Right ventricle myocardium inferior (tissue), 1 donor: ENCODE measurements around the gene BLNK. TPM values are rescaled to one million over a fixed set of nuclear protein-coding genes. Genes with fewer than 3 reads are reported as not detected.
A peak's percentile ranks its signal among the peaks of the same experiment; 100 is the strongest.

Source experiments
- ATAC-seq: fragments of 200-7000 bp; cut with Tn5 transposase; one replicate; pipeline ENCODE4 v1.9.1; 2020; ENCODE audit warnings: mild to moderate bottlenecking, moderate library complexity
- DNase-seq: peaks from one replicate; pipeline ENCODE4 v3.0.0; 2021; ENCODE audit errors: missing footprints
- intact Hi-C: fragments of 100-400 bp; cut with DNase I; formaldehyde crosslinking; loops from one replicate; pipeline ENCODE4 v1.11.0; 2022
- total RNA-seq: library from RNA; stranded (reverse); fragmentation: NEBNext Ultra II Directional; extraction: Animal tissue kit (Norgen Biotek cat#: 25700); gene quantifications from one replicate; pipeline ENCODE4 v1.2.1, GENCODE V29; 2021
- donor health status: DM: no; HTN: yes; CAD: no; lungs with severe emphysema.

BLNK gene
- total RNA-seq, 1 donor from 2014 or later: 1.4 TPM

DNA sequence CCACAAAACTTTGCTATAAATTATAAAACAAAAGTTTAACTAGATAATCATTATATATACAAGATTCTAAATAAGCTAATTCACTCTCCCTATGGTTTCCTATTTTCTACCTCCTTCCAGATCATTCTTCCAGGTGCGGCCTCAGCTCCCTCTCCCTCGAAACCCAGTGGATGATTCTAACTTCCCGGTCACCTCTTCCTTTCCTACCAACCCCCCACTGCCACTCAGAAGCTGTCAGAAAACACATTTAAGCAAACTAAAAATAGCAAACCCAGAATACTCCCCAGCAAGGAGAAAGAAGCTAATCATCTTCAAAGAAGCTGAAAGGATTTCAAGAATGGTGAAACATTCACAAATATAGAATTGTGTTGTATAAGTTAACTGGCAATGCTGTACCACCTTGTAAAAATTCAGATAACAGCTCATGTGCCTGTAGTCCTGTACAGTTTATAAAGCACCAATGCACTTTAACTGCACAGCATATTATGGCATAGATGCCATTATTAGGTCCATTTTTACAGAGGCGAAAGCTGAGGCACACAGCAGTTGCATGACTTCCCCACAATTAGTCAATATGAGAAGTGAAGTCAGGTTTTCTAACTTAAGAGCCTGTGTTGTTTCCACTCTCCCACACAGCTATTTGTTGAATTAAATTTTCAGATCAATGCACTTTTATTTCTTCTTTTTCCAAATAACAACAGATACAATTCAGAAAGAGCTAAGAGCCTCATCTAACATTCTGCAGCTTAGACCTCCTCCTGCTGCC lies 19.2 kb upstream of the BLNK start:
- DNase-seq: no peak
- ATAC-seq: no peak
- intact Hi-C loops: loop anchor here (5.0 kb wide), 1 partner anchor 273 kb away; no protein-coding TSS in a partner anchor

DNA sequence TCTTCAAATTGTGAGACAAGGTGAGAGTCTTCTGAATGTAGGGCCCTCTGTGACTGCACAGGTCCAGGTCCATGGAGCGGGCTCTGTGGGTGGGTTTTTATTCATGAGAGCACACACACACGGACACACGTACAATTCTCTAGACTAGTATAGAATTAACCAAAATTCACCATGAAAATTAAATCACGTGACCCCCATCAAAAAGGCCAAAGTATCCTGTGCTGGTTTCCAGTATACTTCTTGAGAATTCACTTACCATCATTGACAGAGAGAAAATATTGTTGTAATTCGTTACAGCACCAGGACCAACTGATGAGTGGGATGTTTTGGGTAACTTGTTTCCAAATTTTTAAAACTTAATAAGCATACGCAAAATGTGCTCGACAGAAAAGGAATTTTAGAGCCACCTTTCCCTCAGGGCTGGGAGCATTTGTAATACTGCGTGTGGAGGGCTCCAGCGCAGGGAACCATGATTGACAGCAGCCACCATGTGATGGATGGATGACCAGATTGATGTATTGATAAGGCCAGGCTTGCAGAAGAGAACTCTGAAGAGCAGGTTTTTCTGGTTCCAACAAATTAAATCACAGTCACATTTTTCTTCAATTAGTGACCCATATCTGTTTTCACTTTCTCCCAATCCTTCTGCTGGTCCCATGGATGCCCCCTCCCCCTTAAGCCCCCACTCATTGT lies 18.0 kb upstream of the BLNK start:
- ATAC-seq: no peak
- intact Hi-C loops: no loop called here
- no peak for DNase-seq

DNA sequence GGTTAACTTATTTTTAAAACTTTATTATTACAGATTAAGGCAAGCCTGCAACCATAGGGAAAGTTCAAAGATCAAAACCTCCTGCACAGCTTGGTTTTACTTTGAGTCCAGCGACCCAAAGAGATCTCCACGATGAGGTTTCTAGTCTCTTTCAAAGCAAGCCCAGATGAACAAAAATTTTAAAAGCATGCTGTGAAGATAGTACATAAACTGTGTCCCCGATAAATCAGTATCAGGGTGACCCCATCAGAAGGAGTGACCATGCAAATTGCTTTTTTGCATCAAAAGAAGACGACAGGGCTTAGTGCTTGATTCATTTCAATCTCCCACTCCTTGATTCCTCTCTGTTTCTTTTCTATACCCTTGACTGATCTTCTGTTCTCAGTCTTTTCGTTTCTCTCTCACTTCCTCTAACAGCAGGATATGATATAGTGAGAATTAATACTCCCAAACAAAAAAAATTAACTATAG lies 16.8 kb upstream of the BLNK start:
- intact Hi-C loops: no loop called here
- ATAC-seq (no peak), DNase-seq (no peak)

DNA sequence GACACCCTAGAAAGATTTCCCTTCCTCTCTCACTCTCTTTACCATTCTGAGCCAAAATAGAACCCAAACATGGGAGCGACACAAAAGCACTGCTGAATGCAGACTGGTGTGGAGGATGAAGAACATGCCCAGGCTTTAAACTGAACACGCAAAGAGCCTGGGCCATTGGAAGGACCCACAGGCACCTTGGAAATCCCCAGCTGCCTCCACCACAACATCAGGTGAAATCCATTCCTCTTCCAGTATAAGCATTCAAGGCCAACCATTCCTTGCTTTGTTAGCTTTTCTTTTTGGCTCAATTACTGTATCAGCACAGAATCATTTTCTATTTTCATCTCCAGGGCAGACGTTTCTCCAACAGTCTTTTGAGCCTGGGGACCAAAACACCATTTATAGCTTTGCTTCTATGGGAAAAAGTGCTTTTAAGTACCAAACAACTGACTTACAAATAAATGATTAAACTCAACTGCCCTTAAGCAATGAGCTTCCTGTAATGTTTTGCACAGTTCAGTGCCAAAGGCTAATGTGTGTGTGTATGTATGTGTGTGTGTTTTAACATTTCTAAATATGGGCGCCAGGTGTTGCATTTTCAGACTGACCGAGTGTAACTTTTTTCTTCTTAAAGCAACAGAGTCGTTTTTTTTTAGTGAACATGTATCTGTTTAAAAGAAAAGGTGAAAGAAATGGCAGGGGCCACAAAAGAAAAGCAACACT lies 16.2 kb upstream of the BLNK start:
- intact Hi-C loops: no loop called here
- ATAC-seq: no peak
- no peak for DNase-seq

DNA sequence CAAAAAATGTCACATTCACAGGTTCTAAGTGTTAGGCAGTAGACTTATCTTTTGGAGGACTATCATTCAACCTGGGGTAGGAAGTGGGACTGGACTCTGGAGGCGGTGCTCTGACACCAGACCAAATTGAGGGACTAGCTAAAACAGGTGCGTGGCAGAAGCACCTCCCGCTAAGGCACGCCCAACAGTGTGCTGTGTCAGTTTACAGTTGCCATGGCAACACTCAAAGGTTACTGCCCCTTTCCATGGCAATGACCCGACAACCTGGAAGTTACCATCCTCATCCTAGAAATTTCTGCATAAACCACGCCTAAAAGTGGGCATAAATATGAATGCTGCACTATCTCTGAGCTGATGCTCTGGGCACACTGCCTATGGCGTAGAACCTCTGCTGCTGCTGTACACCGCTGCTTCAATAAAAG lies 14.0 kb upstream of the BLNK start:
- intact Hi-C loops: no loop called here
- DNase-seq (no peak), ATAC-seq (no peak)

DNA sequence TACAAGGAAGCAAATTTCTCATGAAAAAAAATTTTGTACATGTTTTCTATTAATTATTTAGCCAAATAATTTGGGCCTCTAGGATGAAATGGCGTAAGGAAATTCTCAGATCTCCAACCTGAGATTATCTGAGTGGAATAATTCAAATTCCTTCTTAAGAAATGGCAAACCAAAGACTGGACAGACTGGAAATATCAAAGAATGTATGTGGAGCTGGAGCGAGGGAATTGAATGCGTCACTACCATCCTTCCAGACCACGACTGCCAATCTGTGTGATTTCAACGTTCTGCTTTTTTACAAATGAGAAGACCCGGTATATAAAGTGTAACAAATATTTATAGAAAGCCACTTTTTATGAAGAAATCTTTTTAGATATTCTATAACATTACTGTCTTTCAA lies 12.4 kb upstream of the BLNK start:
- DNase-seq: no peak
- ATAC-seq: no peak
- intact Hi-C loops: no loop called here

DNA sequence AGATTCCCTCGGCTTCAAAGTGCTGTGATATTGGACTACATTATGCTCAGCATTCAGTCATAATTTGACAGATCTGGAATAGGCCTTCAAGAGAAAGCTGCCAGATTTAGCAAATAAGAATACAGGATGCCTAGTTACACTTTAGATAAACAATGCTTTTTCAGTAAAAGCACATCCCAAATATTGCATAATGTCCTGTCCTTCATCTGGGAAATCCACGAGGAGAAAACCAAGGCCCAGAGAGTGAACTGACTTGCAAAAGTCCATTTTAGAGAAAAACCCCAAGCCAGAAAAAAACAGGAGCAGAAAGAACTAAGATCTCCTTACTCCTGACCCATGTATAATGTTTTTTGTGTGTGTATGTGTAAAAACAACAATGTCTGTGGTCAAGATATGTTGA lies 12.0 kb upstream of the BLNK start:
- ATAC-seq (no peak), DNase-seq (no peak)
- intact Hi-C loops: no loop called here

DNA sequence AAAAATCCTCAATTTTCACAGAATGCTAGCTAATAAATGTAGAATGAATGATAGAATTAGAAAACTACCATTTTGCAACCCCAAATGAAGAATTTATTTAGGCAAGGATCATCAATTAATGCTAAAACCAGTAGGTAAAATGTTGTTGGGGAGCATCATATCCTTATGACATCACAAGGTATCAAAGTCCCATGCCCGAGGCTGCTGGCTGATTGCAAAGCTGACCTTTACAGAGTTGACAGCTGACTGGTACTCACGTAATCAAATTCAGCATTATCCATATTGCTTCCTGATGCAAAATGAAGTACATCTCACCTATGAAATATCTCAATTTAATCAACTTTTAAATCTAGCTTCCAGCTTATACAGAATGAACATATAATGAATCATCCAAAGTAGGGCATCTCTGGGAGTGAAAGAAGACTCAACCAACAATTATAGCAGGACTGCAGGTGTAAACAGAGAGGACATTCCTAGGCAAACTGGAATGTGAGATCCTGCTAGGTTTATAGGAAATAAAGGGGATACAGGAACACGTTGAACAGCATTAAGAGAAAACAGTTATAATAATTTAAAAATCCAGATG lies 10.2 kb upstream of the BLNK start:
- DNase-seq (no peak), ATAC-seq (no peak)
- intact Hi-C loops: no loop called here

DNA sequence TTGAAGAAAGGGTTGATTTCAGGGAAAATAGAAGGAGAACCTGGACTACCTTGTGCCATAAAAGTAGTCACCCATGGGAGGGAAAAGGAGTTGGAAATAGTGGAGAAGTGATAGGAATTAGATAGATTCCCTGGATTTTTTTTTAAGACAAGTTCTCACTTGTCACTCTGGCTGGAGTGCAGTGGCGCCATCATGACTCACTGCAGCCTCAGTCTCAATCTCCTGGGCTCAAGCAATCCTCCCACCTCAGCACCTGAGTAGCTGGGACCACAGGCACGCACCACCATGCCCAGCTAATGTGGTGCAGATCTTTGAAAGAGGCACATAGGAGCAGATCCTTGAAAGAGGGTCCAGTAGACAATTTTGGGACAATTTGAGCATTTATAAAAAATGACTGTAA lies 9.5 kb upstream of the BLNK start:
- ATAC-seq (no peak), DNase-seq (no peak)
- intact Hi-C loops: no loop called here

DNA sequence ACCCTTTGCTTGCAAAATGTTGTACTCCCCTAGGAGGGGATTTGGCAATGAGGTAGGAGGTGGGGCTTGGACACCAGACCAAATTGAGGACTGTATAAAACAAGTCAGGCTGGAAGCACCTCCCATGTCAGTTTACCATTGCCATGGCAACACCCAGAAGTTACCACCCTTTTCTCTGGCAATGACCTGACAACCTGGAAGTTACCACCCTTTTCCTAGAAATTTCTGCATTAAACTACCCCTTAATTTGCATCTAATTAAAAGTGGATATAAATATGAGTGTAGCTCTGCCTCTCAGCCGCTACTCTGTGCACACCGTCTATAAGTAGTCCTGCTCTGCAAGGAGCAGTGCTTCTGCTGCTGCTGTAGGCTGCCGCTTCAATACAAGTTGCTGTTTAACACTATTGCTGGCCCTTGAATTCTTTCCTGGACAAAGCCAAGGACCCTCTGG lies 7.8 kb upstream of the BLNK start:
- ATAC-seq: no peak
- intact Hi-C loops: loop anchor here (5.0 kb wide), 1 partner anchor 47 kb away; no protein-coding TSS in a partner anchor
- no peak for DNase-seq

DNA sequence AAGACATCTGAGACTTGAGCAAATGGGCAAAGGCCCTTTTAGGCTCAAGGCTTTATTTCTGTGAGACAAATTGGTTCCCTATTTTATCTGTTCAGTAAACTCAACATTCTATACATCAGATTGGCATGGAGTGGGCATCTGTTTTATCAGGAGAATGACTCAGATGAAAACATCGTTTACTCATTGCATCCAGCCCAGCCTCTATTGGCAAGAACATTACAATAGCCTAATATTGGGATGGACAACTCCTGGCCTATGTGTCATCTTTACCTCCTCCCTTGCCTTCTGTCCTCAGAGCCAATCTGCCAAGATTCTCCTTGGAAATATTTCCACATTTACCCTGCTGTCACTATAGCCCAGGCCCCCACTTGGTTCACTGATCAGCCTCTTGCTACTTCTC lies 5.5 kb upstream of the BLNK start:
- ATAC-seq: no peak
- intact Hi-C loops: loop anchor here (5.0 kb wide), 1 partner anchor 45 kb away; no protein-coding TSS in a partner anchor
- no peak for DNase-seq

DNA sequence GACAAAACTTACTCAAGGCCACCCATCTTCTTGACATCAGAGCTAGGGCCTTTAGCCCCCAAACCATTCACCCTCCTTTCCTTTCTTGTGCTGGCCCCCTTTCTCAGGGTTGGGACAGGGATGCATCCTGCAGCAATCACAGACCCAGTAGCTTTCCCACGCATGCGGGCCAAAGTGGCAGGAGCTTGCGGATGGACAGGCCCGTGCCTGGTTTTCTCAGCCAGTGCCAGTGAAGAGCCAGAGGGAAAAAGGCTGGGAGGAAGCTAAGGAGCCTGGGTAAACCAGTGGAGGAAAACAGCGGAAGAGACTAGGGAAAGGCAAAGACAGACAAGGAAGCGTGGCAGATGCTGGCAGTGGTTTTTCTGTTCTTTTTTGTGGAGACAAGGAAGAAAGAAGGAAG lies 5.1 kb upstream of the BLNK start:
- intact Hi-C loops: loop anchor here (5.0 kb wide), 1 partner anchor 44 kb away; no protein-coding TSS in a partner anchor
- no peak for DNase-seq
- no peak for ATAC-seq

DNA sequence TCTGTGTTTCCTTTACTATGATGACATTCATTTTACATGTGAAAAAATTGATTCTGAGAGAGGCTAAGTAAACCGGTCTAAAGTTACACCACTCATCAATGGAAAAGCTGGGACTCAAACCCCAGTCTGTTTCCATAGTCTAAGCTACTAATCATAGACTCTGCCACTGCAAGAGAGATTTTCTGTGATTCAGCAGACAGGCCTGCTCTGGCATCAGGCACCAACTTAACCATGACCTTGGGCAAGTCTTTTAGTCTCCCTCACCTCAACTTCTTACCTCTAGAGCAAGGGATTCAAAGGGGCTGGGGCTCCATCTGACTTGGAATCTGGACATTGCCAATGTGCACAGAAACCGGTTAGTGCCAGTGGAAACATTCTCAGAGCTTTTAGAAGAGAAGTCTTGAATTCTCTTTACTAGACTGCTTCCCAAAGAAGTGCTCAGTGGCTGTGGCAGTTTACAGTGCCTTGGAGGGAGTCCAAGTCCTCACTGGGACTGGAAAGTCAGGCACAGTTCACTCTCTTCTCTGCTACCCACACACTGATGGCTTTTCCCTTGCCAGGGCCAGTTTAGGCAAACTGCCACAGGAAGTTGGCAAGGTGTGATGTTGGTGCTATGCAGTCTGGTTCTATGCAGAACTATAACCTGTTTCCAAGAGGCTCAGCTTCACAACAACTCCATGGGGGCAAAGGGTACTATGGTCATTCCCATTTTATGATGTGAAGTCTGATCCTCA lies 4.5 kb upstream of the BLNK start:
- DNase-seq (no peak), ATAC-seq (peak; percentile 64)
- intact Hi-C loops: loop anchor here (5.0 kb wide), 1 partner anchor 44 kb away; no protein-coding TSS in a partner anchor

DNA sequence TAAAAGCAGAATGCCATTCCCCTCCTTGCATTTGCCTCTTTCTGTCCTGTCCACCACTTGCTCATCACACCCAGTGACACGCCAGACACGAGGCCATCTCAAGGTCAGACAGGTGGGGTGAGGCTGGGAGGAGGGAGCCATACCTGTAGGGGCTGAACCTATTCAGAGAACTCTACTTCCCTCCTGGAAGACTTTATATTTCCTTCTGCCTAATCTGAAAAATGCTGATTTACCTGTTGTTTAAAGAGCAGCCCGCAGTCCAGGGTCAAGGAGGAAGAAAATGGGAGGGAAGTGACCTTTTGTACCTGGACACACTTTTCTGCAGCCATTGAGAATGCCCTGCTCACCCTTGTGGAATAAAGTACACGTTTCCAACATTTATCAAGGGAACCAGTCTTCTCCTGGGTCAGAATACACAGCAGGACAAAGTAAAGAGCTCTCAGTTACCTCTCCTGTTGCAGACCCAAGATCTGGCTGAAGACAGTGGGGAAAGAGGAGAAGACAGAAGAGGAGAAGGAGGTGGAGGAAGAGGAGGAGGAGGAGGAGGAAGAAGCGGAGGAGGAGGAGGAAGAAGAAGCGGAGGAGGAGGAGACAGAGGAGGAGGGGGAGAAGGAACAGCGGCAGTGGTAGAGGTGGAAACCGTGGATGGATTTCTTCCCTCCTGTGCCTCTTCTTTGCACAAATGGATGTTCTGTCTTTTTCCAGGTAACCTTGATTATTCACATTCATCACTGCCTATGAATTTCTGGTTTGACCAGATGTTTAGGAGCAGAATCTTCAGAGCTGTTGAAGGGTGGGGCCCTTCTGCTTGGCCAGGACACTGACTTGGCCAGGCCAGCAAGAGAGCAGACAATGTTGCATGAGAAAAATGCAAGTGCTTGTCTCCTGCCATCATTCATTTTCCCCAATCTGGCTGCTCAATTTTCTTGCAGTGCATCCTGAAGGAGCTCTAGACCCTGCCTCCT lies 1.2 kb upstream of the BLNK start:
- intact Hi-C loops: no loop called here
- no peak for ATAC-seq

DNA sequence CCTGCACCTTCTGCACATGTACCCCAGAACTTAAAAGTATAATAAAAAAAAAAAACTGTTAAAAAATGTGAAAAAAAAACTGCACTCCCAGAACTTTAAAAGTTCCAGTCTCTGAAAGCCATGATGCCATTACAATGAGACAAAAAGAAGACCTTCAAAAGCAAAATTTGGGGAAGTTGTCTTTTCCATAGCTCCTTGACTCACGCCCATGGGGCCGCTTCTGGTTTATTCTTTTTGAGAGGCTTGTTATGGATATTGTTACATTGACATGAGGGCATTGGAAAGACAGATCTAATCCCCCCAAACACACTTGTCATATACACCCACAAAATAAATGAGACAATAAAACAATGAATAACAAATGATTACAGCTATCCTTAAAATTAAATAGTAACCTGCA lies 798 bp downstream of the BLNK start:
- no peak for DNase-seq
- intact Hi-C loops: no loop called here
- no peak for ATAC-seq

More for the DNA sequence above, 1.2 kb upstream of the BLNK start:
- no peak for DNase-seq

DNA sequence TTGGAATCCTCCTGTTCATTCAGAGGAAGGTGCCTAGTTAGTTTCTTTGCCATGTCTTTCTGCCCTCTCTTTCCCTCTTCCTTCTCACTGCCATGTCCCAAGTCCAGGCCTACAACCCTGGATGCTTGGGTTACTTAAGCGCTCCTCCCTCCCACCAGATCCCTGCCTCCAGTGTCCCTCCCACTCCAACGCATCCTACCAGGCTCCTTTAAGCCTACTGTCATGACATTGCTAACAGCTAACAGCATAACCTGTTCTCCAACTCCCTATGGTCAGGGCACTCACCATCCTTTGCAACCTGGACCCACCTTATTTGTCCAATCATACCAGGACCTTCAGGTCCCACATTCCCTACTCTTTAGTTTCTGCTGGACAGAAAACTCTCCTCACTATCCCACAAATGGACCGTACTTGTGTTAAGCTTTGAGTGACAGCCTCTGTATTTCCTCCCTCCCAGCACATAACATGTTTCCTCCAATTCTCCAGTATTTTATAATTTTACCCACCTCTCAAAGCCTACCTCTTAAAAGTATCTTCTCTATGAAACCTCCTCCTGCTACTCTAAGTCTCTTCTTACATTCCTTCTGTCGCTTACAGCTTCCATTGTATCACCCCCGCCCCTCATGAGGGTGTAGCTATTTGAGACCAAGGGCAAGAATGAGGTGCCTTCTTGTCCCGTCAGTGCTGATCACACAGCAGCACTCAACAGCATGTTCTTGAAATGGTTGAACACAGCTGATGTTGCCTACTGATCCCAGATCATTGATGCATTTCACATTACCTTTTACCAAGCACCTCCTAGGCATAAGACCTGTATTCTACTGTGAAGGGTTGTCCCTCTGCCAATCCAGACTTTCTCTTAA lies 1.7 kb downstream of the BLNK start:
- ATAC-seq (no peak), DNase-seq (no peak)
- intact Hi-C loops: no loop called here
